ENCODE data around the gene SIAE.

The SIAE gene

DNA sequence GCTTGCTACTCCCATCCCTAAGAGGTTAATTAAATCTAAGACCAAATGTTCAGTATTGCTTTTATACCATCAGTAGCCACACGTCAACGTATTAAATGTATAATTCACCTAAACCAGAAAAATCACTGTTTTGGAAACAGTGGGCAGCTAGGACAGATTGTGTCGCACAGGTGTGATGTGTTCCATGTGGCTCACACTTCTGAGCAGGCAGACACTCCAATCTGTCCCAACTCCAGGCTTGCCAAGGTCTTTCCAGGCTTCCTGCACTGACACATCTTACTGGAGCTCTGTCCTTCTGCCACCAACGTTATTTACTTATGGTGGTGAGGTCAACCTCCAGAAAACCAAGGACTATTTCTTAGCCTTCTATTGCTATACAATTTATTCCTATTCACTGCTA, 11.4 kb downstream of the SIAE start:
- no peak for DNase-seq

DNA sequence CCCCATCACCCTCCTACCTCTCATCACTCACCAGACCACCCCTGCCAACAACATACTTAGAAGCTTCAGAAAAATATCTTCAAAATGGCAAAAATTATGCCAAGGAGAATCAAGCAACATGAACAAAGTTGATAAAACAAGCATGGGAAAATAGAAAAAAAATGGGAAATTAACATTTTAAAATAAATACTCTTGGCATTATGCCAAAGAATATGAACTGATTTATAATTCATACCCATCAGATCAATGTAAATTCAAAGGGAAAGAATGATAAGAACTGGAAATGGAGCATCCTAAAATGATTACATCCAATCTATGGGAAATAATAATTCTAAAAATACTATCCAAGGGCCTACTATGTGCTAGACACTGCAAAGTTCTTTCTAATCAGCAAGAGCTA, 12.0 kb downstream of the SIAE start:
- DNase-seq: no peak

DNA sequence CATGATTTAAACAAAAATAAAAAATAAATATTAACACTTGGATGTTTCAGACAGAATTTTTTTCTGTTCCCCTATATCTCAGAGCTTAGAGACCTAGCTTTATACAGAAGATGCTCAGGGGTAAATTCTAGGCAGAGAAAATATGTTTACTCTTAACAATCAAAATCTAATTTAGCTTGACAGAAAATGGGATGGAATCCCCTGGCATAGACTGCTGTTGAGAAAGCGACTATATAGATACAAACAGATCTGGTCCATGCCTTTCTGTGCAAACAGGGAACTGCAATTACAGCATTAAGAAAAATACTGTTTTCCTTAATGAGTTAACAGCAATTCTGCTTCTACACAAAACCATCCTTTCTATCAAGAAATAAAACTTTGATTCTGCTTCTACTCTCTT, 14.6 kb downstream of the SIAE start:
- DNase-seq: no peak

DNA sequence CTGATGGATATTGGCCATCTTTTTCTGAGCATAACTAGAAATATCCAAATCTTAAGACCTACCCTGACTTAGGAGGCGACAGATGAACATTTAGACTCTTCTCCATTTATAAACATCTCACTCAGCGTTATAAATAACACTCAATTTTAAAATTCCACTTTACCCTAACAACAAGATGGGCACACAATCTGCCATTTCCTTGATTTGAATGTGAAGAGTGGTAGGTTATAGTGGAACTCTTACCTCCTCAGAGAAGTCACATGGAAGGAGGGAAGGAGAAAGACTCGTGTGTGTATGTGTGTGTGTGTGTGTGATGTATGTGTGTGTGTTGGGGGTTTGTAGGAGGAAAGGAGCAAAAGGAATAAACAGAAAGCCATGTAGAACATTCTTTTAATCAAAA, 15.0 kb downstream of the SIAE start:
- no peak for DNase-seq

DNA sequence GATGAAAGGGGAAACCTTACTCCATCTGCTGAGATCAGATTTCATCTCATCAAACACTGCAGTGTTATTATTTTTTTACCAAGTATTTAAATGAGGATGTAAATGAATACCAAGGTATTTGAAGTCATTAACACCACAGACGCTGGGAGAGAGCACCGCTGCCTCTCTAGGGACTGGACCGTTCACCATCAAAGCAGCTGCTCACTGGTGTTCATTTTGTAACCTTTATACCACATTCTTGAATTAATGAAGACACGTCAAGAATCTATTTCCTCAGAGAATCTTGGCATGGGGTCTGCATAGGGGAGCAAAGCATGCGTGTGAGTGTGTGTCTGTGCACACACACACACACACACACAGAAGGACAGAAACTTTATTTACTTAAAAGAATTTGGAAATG, 15.6 kb downstream of the SIAE start:
- DNase-seq: no peak

DNA sequence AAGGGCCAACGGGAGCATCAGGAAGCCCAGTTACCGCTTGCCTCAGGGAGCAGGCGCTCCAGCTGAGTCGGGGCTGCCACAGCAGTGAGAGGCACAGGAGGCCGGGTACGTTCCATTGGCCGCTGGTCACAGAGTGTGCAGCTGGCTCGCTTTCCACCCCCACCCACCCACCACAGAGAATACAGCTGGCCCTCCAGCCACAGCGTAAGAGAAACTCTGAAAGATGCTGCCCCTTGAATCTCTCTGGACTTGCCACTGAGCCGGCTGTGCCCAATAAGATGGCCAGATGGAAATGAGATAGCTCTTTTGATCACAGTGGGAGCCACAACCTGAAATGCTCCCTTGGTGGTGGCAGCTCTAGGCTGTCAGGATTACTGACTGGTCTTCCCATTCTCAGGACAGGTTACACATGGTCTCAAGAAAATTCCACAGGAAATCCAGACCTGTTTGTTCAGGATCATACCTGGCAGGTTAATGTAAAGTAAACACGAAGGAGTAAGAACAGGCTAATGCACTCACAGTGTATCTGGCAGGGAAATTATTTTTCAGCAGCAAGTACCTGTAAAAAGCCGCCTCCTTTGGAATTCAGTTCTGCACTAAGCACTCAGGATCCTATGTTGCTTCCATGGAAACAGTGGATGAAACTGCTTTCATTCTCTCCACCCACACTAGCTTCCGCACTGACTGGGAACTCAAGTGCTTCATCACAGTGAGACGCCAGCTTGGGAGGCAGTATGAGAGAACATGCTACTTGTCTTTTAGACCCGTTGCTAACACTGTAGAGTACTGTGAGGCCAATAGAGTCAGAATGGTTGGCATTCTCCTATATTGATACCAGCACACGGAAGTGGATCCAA, 16.5 kb downstream of the SIAE start:
- no peak for DNase-seq

DNA sequence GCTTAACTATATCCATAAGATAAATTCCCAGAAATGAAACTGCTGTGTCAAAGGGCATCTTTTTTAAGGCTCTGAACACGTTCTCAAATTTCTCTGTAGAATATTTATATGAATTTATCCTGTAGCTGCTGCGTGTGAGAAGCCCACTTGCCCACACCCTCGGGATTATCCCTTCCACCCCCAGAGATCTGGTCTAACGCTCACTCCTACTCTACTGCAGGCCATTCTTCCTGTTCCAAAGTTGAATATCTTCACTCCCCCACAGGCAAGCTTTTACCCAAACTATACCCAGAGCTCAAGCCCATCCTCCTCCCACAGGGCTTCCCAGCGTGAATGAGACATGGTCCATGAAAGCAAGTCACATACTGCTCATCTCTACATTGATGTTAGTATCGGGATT, 24.9 kb downstream of the SIAE start:
- DNase-seq: no peak

DNA sequence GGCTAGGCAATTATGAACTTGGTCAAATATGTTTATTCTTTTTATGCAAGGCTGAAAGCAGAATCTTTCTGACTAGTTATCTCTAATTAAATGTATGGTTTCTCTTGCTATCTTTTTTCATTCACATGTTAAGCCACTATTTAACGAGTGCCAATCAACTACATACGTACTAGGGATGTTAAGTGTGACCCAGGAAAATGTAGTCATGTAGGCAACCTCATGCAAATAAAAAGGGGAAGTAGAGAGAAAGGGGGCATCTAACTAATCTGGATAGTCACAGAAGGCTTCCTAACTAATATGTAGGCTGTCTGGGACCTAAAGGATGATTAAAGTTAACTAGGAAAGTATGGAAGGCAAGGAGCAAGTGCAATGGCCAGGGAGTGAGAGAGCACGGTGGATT, 27.4 kb downstream of the SIAE start:
- no peak for DNase-seq

DNA sequence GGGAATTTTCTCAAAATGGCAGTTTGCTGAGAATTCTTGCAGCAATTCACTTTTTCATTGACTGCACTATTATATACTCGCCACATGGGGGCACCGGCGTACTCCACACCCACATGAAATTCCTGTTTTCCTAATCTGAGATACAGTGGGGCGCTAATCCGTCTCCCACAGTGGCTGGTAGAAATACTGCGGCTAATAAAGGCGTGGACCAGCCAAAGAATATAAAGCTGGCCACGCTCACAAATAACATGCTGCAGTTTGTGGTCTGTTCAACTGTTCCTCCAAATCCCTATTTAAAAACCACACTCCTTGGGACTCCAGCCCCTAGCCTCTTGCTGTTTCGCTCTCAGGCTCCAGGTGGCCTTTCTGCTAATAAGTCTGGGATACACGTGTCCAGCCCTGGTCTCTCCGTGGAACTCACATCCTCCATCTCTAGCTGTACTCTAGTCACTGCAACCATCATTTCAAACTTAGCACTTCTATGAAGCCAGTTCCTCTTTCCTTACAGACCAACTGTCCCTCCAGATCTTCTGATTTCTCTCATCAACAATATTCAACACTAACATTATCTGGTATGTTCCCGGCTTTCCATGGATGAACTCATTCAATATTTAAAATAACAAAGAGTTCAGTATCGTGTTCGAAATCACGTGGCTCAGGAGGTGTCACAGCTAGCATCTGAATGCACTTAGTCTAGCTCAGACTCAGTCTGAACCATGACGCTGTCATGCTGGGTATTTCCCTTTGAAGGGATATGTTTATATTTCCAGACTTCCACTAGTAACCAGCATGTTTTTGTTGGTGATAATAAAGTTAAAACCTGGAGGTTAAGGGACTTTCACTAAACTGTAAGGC, 28.9 kb downstream of the SIAE start:
- peak; percentile 28 for DNase-seq

DNA sequence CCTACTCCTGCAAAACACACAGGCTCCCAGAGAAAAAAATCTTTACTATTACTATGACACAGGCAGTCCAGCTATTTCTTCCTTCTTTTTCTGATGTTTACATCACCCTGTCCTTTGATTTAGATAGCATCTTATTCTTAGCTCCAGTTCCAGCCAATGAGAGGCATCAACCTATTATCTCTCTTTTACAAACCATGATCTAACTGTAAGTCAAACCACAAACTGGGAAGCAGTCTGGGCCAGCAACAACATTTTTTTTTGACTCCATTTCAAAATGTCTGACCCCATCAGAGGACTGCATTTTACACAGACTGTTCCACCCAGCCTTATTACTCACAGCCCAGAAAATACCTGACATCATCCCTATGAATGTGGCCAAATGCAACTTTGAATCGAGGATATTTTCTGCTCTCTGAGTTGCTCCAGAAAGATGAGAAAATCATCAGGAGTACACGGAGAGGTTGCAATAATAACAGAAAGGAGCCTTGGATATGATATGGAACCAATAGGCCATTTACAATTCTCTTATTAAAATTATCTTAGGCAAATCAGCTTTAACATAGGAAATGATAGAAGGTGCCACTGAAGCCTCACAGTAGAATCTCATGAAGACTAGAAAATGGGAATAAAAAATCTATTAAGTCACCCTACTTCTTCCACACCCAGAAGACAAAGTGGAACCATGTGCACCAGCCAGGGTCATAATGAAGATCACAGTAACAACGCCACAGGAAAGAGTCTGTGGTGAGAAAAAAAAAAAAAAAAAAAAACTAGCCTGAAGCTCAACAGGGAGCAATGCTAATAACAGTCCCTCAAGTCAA, 29.7 kb downstream of the SIAE start:
- DNase-seq: no peak

DNA sequence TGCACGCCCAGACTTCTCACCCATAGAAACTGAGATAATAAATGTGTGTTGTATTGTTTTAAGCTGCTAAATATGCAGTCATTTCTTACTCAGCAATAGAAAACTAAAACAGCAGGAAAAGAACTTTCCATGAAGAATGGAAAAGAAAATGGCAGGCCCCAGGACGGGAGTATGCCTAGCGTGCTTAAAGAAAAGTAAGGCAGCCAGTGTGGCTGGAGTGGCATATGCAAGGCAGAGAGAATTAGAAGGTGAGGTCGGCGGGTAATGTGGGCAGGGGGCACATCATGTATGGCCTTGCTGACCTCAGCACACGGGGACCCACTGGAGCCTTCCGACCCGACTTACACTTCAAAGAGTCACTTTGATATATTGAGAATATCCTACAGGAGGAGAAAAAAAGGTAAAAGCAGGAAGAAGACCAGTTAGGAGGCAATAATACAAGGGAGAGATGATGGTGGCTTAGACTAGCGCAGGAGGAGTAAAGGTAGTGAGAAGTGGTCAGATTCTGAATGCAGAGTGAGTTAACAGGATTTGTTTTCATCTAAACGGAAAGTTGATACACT, 30.4 kb downstream of the SIAE start:
- no peak for DNase-seq

DNA sequence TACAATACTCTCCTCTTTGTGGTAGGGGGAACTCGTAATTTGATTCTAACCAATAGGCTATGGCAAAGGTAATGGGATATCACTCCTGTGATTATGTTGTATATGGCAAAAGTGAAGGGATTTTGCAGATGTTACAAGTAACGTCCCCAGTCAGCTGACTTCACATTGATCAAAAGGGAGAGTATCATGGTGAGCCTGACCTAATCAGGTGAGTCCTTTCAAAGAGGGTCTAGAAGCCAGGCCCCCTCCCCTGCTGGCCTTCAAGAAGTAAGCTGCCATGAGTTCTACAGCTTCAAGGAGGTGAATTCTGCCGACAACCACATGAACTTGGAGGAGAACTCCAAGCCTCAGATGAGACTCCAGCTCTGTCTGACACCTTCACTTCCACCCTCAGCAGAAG, 30.9 kb downstream of the SIAE start:
- DNase-seq: no peak

DNA sequence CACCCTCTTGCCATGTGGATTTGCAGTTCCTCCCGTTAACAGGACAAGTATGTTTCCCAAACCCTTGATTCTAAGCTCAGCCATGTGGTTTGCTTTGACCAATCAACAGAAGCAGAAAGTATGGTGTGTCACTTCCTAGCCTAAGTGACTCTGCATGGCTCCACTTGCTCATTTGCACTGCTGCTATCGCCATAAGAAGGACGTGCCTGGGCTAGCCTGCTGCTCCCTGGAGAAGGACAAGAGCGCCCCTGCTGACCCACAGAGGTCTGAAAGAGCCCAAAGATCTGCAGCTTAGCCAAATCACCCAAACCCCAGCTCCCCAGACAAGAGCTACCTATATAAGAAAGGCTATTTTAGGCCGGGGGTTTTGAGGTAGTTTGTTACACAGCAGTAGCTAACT, 32.9 kb downstream of the SIAE start:
- no peak for DNase-seq

DNA sequence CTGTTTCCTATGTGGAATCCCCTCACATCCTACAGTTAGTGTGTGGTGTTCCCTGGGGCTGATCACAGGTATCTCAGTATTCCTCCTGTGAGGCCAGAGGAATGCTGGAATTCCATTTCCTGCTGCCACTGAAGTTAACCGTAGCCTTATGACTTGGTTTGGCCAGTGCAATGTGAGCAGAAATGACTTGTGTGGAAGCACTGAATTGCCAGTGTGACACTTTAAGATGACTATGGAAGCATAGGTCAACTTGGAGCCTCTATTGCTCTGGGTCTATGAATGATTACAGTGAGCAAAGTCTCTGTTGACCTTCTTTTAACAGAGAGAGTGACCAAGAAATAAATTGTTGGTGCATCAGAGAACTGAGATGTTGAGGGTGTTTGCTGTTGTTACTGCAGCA, 34.4 kb downstream of the SIAE start:
- DNase-seq: no peak

DNA sequence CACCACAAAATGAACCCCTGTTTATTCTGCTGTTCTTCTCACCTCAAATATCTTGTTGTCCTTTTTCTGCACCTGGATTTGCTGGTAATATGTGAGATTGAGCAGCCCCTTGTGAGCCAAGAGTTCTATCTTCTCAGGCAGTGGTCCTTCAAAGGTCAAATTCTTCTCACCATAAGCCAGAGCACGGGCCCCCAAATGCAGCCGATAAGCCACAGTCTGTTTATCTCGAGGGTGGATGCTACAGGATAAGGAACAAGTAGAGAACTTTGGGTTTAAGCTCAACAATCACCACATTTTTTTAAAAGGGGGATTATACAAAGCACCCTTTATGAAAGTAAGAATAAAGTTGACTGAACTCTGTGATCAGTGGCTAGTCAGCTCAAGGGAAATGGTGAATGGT, 35.0 kb downstream of the SIAE start:
- DNase-seq: no peak

DNA sequence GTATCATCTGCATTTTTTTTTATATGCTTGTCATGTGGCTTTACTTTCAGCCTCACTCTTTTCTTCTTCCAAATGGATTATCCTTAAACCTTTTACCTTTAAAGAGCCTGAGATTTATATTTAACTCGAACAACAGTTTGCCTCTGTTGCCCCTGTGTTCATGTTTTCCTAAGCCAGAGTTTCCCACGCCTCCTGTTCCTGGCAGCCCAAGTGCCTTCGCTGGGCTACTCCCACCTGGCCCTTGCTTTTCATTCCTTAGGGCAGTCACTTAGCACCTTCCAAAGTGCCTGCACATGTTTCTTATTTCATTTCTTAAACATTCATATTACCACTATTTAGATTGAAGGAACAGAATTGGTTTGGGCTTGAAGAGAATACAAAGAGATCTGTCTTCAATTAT, 37.6 kb downstream of the SIAE start:
- no peak for DNase-seq

DNA sequence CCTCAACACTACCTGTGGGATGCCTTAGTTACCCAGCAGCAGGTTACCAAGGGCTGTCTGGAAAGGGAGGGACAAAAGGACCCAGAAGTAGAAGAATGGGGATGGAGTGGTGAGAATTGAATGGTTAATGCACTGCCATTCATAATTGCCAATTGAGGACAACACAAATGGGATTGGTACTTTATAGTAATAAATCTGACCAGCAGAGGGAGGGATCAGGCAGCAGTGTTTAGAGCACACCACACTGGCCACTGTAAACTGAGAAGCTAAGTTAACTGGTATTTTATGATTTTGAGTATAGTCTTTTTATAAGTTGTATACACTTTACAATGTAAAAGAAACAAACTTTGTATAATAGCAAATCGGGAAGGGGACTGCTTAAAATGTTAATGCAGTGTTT, 40.2 kb downstream of the SIAE start:
- DNase-seq: no peak

DNA sequence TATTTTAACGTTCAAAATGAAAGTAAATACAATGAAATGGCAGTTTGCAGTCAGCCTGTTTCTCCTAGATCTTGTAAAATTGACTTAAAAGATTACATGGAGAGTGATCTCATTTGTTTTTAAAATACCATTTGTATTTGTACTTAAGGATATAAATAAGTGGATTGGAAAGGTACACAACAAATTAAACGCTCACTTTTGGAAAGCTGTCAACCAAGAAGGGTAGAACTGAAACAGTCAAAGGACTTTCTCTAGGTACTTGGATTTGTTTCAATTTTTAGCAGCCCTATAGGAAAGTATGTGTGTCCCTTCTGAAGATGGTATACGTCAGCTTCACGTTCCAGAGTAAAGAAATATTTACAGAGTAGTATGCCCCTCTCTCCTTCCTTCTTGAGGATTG, 43.6 kb downstream of the SIAE start:
- DNase-seq: no peak

DNA sequence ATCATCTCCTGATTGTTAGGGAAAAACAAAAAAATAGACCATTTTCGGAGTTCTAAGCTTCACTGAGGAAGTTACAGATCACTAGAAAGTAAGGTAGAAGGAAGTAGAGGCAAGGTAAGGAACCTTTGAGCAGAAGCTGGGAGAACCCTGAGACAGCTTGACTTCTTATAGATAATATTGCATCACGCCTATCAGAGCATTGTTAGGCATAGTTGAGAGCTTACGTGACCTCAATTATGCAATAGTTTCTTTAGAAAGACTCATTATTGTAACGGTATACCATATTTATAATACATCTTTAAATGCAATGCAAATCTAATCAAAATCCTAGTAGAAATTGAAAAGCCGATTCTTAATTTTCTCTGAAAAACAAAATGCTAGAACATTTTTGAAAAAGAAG, 46.0 kb downstream of the SIAE start:
- DNase-seq: no peak

DNA sequence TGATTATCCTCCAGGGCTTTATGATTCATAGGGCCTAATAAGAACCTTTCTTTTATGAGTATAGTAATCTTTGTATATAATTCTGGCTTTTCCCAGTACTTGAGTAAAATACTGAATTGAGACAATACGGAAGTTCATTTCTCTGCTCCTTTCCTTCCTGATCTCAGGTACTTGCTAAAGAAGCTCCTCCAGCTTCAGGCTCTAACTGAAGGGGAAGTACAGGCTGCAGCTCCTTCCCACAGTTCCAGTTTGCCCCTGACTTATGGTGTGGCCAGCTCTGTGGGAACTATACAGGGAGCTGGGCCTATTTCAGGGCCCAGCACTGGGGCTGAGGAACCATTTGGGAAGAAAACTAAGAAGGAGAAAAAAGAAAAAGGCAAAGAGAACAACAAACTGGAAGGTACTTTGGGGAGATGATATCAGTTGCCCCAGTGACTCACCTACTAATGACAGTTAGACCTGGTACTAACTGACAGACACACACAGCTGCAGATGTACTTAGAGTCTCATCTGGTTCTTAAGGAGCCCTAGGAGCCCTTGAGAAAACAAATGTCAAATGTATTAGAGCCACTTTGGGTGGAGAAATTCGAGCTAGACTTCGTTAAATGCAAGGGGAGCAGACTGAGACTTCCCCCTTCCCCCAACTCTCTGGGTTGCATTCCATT, 47.9 kb downstream of the SIAE start:
- DNase-seq: no peak

DNA sequence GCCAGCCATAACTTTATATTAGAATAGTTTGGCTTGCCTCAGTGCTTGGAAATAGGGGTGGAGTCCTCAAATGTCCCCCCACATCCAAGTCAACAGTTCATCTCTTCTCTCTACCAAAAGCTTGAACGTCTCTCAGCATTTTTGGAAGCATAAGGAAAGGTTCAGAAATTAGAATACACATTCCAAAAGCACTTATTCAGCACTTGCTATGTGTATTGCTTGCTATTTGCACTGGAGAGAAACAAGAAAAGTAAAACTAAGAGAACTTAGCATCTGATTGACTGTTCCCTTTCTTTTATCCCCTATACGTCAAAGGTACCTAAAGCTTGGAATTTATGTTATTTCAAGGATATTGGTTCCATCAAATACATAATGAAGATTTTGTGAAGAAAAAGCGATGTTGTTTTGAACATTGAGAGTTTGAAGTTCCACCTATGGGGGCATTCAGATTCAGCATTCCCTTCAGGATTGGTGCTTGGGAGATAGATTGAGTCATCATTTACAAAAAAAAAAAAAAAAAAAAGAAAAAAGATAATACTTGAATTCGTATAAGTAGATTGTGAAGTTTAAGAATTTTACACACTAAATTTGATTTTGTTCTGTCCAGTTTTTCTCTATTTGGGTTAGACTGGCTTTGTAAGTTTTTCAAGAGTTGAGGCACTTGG, 49.5 kb downstream of the SIAE start:
- no peak for DNase-seq
